ENCODE results near the gene CHST8.

CHST8 gene

DNA sequence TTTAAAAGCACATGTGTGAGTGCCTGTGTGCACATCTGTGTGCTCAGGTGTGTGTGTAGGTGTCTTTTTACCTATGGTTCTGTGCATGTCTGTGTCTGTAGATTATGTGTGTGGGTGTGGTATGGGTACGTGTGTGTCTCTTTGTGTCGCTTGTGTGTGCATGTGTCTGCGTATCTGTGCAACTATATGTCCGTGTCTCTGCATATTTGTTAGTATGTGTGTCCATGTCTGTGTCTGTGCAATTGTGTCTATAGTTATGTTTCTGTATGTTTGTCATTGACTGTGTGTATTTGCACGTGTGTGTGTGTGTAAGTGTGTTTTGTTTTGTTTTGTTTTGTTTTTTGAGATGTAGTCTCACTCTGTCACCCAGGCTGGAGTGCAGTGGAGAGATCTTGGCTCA lies 167.6 kb downstream of the CHST8 start:
- H3K27ac Mint-ChIP-seq, result no peak overlapping the region
- H3K27me3 Mint-ChIP-seq, result peaks cover 42 to 46% of the 10 kb centered on the region in 2 donors
- no peak for ATAC-seq (replicated peaks)
- no peak overlapping the region for H3K4me3 Mint-ChIP-seq
- H3K9me3 Mint-ChIP-seq, result no peaks in the 10 kb centered on the region
- no peaks in the 10 kb centered on the region for H3K4me1 Mint-ChIP-seq
- no peak for DNase-seq
- H3K36me3 Mint-ChIP-seq, result peaks cover 0 to 1% of the 10 kb centered on the region in 2 donors

DNA sequence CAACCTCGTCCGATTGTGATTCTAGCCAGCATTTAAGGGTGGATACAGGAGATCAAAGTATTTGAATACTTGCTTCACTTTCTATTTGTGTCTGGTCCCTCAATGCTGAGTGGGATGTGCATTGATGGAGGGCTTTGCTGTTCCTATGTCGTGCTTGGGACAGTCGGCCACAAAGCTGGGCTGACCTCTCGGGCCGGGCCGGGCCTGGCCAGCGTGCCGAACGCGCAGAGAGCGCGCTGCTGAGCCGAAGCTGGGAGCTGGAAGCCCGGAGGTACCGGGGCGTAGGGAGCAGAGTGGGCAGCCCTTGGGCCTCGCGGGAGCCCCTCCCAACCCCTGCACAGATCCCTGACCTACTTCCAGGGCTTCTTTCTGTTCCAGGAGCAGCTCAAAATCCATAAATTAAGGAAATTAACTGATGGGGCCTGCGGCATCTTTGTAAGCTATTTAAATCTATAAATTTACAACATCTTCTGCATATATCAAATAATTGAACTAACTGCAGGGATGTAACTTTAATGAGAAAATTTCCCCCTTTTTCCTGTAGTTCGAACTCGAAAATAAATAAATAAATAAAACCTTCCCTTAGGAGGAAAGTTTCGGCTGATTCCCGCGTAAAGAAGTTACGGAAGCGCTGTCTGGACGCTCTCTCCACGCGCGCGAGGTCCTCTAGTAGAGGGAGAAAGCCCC lies 173.1 kb downstream of the CHST8 start:
- H3K27me3 Mint-ChIP-seq, result peaks cover 19 to 23% of the 10 kb centered on the region in 2 donors
- no peak for DNase-seq

GRCh38 chr19:33795370-33796163 lies 173.8 kb downstream of the CHST8 start:
- H3K9me3 Mint-ChIP-seq, result no peaks in the 10 kb centered on the region
- ATAC-seq (replicated peaks), result peak; percentile 80 to 82
- H3K4me1 Mint-ChIP-seq, result peaks cover 2 to 5% of the 10 kb centered on the region in 2 donors
- H3K4me3 Mint-ChIP-seq, result peak overlapping the region; percentile 82 to 89
- no peaks in the 10 kb centered on the region for H3K36me3 Mint-ChIP-seq
- peaks cover 18 to 23% of the 10 kb centered on the region in 2 donors for H3K27me3 Mint-ChIP-seq
- peak; percentile 44 for DNase-seq
- H3K27ac Mint-ChIP-seq, result peak overlapping the region; percentile 71

More for the DNA sequence above, 173.1 kb downstream of the CHST8 start:
- no peak for ATAC-seq (replicated peaks)
- Mint-ChIP-seq H3K36me3 (no peaks in the 10 kb centered on the region), H3K4me3 (peak overlapping the region; percentile 82 to 89), H3K4me1 (peaks cover 2 to 5% of the 10 kb centered on the region in 2 donors), H3K27ac (no peak overlapping the region), H3K9me3 (no peaks in the 10 kb centered on the region)

- Mint-ChIP-seq H3K27me3 (peaks cover 14 to 20% of the 10 kb centered on the region in 2 donors), H3K36me3 (no peaks in the 10 kb centered on the region), H3K27ac (peak within 1 kb of the TSS; percentile 31), H3K4me1 (peaks cover 2 to 5% of the 10 kb centered on the region in 2 donors), H3K9me3 (no peaks in the 10 kb centered on the region), H3K4me3 (peak within 1 kb of the TSS; percentile 84 to 89)
- ATAC-seq (replicated peaks) (peak; percentile 20 to 27), DNase-seq (no peak)
These were observed 174.6 kb downstream of the CHST8 start, which contains the start of gene KCTD15 for GRCh38 chr19:33796164-33796875. KCTD15 (plus strand) TSS chr19:33796870; CDS start chr19:33800455, 3,585 bp downstream.

DNA sequence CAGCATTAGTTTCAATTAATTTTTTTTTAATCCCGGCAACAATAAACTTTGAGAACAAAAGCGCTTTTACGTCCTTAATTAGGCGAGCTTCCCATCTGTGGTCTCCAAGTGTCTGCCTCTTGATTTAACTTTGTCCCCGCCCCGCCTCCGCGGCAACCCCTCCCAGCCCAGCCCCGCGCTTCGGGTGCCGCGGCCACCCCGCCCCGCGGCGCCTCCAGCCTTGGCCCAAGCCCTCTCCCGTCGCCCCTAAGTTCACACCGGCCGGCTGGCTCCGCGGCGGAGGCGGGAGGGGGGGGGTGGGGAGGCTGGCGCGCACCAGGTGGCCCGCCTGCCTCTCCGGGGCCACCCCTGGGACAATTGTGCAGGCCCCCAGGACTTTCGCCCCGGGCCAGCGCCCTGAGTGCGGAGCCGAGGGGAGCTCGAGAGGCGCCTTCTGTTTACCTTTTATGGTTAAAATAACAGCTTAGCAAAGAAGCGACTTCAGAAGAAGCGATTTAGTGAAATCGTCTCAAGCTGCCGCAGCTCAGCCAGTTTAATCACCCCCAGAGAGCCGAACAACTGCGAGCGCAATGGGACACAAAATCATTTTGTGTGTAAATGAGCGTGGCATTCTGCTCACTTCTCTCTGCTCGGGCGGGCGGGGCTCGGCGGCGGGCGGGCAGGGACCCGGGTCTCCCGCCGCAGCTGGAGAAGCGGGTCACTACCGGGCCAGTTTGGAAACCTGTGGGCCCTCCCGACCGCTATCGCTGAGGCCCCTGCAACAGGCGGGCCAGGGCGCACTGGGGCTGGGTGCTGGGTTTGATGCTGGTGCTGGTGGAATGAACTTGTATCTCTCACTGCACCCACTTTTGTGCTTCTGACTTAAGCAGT lies 176.3 kb downstream of the CHST8 start:
- H3K27ac Mint-ChIP-seq, result no peak overlapping the region
- H3K4me3 Mint-ChIP-seq, result peak overlapping the region; percentile 77 to 89
- H3K36me3 Mint-ChIP-seq, result no peaks in the 10 kb centered on the region
- H3K27me3 Mint-ChIP-seq, result peaks cover 5 to 6% of the 10 kb centered on the region in 2 donors
- DNase-seq (no peak), ATAC-seq (replicated peaks) (no peak)
- H3K9me3 Mint-ChIP-seq, result no peaks in the 10 kb centered on the region
- H3K4me1 Mint-ChIP-seq, result peaks cover 2 to 5% of the 10 kb centered on the region in 2 donors

DNA sequence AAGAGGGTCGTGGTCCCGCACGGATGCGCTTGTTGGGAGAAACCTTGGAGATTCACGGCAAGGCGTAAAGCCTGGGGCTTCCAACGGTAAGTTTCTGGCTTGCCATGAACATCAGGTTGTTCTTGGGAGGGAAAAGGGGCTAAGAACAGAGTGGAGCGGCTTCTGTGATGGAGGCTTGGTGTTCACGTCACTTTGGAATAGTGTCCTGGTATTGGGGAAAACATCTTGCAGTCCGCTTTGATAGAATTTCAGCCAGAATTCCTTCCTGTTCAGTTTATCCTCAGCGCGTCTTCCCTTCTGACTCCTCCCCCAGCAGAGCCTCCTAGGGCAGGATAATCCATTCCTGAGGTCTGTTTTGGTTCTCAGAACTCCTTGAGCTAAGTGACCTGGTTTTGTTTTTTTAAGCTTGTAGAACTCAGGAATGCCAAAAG lies 176.9 kb downstream of the CHST8 start:
- H3K4me3 Mint-ChIP-seq, result no peak overlapping the region
- H3K27me3 Mint-ChIP-seq, result no peaks in the 10 kb centered on the region
- peaks cover 2 to 5% of the 10 kb centered on the region in 2 donors for H3K4me1 Mint-ChIP-seq
- H3K9me3 Mint-ChIP-seq, result no peaks in the 10 kb centered on the region
- DNase-seq (no peak), ATAC-seq (replicated peaks) (no peak)
- no peak overlapping the region for H3K27ac Mint-ChIP-seq
- no peaks in the 10 kb centered on the region for H3K36me3 Mint-ChIP-seq

- Mint-ChIP-seq H3K27ac (no peak overlapping the region), H3K27me3 (no peaks in the 10 kb centered on the region), H3K36me3 (no peaks in the 10 kb centered on the region), H3K9me3 (no peaks in the 10 kb centered on the region), H3K4me3 (no peak overlapping the region), H3K4me1 (peaks cover 2 to 5% of the 10 kb centered on the region in 2 donors)
- ATAC-seq (replicated peaks) (no peak), DNase-seq (no peak)
These were observed 177.7 kb downstream of the CHST8 start for GRCh38 chr19:33799476-33799875.

DNA sequence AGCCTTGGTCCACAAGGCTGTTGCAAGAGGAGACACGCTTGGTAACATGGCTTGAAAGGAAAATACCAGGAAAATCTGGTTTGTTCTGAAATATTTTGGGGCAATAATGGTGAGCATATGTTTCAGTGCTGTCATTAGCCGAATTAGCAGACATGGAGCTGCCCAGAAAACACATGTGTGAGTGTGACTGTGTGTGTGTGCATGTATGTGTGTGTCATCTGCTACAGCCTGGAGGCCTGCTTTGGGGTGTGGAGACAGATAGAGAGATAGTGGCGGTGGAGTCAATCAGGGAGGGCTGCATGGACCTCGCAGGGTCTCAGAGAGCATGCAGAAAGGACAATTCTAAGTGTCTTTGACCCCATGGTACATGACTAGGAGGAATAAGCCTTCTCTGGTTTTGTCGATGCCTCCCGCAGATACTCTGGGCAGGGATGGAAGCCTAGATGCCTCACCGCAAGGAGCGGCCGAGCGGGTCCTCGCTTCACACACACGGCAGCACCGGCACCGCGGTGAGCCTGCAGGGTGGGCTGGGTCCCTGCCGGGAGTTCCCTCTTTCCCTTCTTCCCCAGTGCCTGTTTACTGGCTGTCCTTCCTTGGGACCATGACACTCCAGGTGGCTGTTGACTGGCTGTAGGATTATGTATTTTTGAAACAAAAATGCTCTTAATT lies 178.4 kb downstream of the CHST8 start:
- DNase-seq (no peak), ATAC-seq (replicated peaks) (no peak)
- no peaks in the 10 kb centered on the region for H3K9me3 Mint-ChIP-seq
- no peak overlapping the region for H3K27ac Mint-ChIP-seq
- H3K27me3 Mint-ChIP-seq, result no peaks in the 10 kb centered on the region
- no peaks in the 10 kb centered on the region for H3K4me1 Mint-ChIP-seq
- H3K36me3 Mint-ChIP-seq, result no peaks in the 10 kb centered on the region
- H3K4me3 Mint-ChIP-seq, result no peak overlapping the region

DNA sequence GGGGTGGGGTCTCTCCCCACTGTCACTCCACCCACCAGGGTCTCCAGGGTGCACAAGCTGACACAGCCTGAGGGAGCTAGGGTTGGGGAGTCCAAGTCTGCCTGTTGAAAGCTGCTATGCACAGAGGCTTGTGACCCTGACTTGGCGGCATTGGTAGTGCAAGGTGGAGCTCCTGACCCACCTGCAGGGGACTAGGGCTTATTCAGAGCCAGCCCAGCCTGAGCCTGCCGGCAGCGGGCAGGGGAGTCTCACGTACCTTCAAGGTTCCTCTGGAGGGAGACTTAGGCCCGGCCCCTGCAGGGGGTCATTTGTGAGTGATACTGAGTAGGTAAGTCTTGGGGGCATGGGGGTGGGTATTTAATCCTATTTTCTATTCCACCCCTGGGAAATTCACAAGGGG lies 179.7 kb downstream of the CHST8 start:
- Mint-ChIP-seq H3K9me3 (no peaks in the 10 kb centered on the region), H3K36me3 (no peaks in the 10 kb centered on the region), H3K27me3 (no peaks in the 10 kb centered on the region), H3K4me3 (no peak overlapping the region), H3K27ac (no peak overlapping the region), H3K4me1 (peaks cover 0 to 5% of the 10 kb centered on the region in 2 donors)
- DNase-seq, result no peak
- no peak for ATAC-seq (replicated peaks)

DNA sequence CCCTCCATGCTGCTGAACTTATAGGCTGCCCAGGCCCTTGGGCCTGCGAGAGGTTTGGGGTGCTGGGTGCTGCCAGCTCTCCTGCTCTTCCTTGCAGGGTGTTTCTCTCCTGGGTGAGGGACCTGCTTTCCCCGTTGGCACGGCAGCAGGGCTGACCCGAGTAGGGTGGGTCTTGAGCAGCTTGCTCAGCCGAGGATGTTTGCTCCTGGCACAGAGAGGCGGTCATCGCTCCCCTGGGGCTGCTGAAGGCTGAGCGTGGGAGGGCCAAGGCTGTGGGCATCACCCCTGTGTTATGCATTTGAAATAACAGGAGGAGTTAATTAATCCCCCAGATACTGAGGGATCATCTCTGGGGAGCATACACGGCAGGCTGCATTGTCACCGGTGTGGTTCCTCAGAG lies 180.2 kb downstream of the CHST8 start:
- Mint-ChIP-seq H3K27me3 (no peaks in the 10 kb centered on the region), H3K4me3 (no peak overlapping the region), H3K36me3 (no peaks in the 10 kb centered on the region), H3K9me3 (no peaks in the 10 kb centered on the region), H3K4me1 (peaks cover 0 to 5% of the 10 kb centered on the region in 2 donors), H3K27ac (no peak overlapping the region)
- no peak for ATAC-seq (replicated peaks)
- no peak for DNase-seq

DNA sequence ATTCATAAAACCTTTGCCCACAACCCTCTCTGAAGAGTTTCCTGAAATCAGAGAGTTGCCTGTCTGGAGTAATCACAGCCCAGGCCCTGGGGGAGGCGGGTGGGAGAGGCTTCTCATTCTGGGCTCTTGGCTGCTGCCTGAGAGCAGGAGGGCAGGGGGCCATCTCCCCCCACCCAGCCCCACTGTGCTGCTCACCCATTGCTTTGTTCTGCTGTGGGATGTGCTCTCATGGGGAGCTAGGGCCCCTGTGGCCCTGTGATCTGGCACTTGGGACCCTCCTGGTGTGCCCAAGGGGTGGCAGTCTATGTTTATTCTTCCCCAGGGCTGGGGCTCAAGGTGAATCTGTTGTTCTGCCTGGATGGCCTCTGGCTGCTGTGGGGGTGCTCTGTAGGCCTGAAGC lies 181.0 kb downstream of the CHST8 start:
- Mint-ChIP-seq H3K4me3 (no peak overlapping the region), H3K27me3 (no peaks in the 10 kb centered on the region), H3K27ac (peak overlapping the region; percentile 47), H3K36me3 (no peaks in the 10 kb centered on the region), H3K4me1 (peaks cover 0 to 5% of the 10 kb centered on the region in 2 donors), H3K9me3 (no peaks in the 10 kb centered on the region)
- ATAC-seq (replicated peaks), result no peak
- no peak for DNase-seq

GRCh38 chr19:33803383-33803782 lies 181.6 kb downstream of the CHST8 start:
- Mint-ChIP-seq H3K27ac (no peak overlapping the region), H3K36me3 (peaks cover 2% of the 10 kb centered on the region in 2 donors), H3K4me3 (no peak overlapping the region), H3K27me3 (no peaks in the 10 kb centered on the region), H3K9me3 (no peaks in the 10 kb centered on the region), H3K4me1 (peaks cover 0 to 5% of the 10 kb centered on the region in 2 donors)
- ATAC-seq (replicated peaks) (no peak), DNase-seq (no peak)
